ENCODE results near the gene ALX3. TPM values are rescaled to one million over a fixed set of nuclear protein-coding genes. Genes with fewer than 3 reads are reported as not detected.

Gene ALX3
- total RNA-seq, 1 donor from 2014 or later, result not detected

DNA sequence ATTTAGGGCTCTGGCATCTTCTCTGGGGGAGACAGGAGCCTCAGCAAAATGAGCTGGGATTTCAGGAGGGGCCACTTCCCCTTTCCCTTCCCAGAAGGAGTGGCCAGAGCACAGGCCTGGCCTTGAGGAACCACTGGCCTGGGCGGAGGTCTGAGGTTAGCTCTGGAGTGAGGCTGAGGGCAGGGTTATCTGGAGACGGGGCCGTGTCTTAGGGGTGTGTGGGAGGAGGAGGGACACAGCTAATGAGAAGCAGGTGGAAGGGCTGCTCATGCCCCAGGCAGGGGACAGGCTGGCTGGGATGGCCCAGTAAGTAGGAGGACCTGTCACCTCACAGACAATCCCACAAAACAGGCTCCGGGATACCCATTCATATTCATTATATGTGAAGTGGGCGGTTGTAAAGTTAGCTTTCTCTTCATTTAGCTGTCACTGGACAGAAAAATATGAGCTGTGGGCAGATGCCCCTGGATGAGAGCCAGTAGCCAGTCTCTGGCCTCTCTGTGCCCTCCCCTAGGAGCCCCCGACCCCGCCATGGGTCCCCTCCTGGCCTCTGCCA, 12.4 kb downstream of the ALX3 start:
- no peak overlapping the region for H3K27ac Mint-ChIP-seq
- no peaks in the 10 kb centered on the region for H3K9me3 Mint-ChIP-seq
- H3K27me3 Mint-ChIP-seq (ENCODE audit: insufficient read depth), result no peaks in the 10 kb centered on the region
- H3K4me1 Mint-ChIP-seq (ENCODE audit: low read depth), result peaks cover 6% of the 10 kb centered on the region
- no peak overlapping the region for H3K4me3 Mint-ChIP-seq
- no peak for DNase-seq (ENCODE audit: low spot score)
- intact Hi-C loops (cut with micrococcal nuclease), result no loop called here
- peaks cover 42% of the 10 kb centered on the region for H3K36me3 Mint-ChIP-seq (ENCODE audit: low read depth)

DNA sequence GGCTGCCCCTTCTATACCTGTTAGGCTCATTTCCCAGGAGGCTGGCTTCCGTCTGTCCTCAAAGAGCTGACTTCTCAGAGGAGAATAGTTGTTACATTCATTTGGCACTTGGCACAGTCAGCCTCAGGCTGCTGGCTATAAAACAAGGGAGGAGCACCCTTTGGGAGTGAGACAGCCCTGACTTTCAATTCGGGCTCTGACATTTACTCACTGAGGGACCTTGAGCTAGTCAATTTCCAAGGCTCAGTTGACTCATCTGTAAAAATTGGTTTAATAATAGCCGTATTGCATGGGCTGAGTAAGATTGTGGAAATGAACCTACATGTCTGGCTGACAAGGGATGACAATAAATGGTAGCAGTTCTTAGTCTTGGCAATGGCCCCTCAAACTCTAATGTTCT, 13.7 kb downstream of the ALX3 start:
- DNase-seq (ENCODE audit: low spot score), result no peak
- Mint-ChIP-seq H3K27me3 (ENCODE audit: insufficient read depth) (no peaks in the 10 kb centered on the region), H3K4me1 (ENCODE audit: low read depth) (peaks cover 6% of the 10 kb centered on the region), H3K36me3 (ENCODE audit: low read depth) (peaks cover 47% of the 10 kb centered on the region), H3K4me3 (no peak overlapping the region), H3K9me3 (no peaks in the 10 kb centered on the region), H3K27ac (no peak overlapping the region)
- intact Hi-C loops (cut with micrococcal nuclease), result no loop called here

DNA sequence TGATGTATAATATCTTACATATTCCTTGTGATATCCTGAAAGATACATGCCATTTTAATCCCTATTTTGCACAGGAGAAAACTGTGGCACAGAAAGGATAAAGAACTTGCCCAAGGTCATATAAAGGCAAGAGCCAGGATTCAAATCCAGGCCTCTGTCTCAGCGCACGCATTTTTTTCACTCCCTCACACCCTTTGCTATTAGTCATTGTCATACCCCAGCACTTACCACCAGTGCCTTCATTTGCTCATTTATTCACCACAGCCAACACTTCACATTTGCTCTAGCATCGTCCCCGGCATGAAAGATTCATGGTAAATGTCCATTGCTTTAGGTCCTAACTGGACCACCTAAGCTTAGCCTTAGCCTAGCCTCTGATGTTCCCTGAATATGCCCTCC, 14.2 kb downstream of the ALX3 start:
- Mint-ChIP-seq H3K9me3 (no peaks in the 10 kb centered on the region), H3K27me3 (ENCODE audit: insufficient read depth) (no peaks in the 10 kb centered on the region), H3K4me1 (ENCODE audit: low read depth) (peaks cover 6% of the 10 kb centered on the region), H3K36me3 (ENCODE audit: low read depth) (peaks cover 51% of the 10 kb centered on the region), H3K4me3 (no peak overlapping the region), H3K27ac (no peak overlapping the region)
- intact Hi-C loops (cut with micrococcal nuclease), result no loop called here
- no peak for DNase-seq (ENCODE audit: low spot score)

DNA sequence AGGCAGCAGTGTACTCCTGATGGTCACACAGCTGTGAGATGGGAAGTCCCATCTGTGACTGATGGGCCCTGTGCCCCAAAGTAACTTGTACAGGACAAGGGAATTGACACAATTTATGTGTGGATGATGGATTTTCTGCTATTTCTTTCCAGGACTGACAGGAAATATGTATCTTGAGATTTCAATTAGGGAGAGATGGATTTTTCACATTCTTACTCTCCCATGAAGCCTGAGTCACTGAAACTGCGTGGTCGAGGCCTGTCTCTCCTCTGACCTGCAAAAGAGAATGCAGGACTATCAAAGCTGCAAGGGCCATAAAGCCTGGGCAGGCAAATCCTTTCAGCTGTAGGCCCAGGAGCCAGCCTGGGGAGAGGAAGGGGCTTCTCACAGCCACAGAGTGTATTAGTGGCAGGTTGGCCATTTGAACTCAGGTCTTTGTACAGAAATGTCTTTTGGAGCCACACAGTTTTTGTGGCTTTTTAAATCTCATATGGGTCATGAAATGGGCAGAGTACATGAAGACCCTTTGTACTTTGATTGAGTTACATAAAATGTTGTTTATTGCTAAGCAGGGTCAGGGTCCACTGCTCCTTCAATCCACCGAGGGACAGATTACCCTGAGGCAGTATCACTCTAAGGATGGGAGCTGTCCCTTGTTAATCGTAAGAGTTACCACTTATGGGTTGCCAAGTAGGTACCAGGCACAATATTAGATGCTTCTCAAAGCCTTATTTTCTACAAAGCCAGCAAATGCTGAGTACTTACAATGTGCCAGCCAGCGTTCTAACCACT, 14.8 kb downstream of the ALX3 start:
- no peak for DNase-seq (ENCODE audit: low spot score)
- no peak overlapping the region for H3K4me3 Mint-ChIP-seq
- H3K27ac Mint-ChIP-seq, result no peak overlapping the region
- no peaks in the 10 kb centered on the region for H3K9me3 Mint-ChIP-seq
- peaks cover 50% of the 10 kb centered on the region for H3K36me3 Mint-ChIP-seq (ENCODE audit: low read depth)
- no peaks in the 10 kb centered on the region for H3K27me3 Mint-ChIP-seq (ENCODE audit: insufficient read depth)
- peaks cover 6% of the 10 kb centered on the region for H3K4me1 Mint-ChIP-seq (ENCODE audit: low read depth)
- intact Hi-C loops (cut with micrococcal nuclease), result no loop called here

DNA sequence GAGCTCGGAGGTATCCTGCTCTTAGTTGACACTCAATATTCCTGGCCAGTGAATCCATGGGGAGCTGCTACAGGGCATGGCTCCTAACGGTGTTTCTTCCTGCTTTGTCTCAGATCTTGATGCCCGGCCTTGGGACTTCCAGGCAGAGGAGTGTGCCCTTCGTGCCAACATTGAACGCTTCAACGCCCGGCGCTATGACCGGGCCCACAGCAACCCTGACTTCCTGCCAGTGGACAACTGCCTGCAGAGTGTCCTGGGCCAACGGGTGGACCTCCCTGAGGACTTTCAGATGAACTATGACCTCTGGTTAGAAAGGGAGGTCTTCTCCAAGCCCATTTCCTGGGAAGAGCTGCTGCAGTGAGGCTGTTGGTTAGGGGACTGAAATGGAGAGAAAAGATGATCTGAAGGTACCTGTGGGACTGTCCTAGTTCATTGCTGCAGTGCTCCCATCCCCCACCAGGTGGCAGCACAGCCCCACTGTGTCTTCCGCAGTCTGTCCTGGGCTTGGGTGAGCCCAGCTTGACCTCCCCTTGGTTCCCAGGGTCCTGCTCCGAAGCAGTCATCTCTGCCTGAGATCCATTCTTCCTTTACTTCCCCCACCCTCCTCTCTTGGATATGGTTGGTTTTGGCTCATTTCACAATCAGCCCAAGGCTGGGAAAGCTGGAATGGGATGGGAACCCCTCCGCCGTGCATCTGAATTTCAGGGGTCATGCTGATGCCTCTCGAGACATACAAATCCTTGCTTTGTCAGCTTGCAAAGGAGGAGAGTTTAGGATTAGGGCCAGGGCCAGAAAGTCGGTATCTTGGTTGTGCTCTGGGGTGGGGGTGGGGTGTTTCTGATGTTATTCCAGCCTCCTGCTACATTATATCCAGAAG, 16.7 kb downstream of the ALX3 start:
- H3K27ac Mint-ChIP-seq, result no peak overlapping the region
- H3K9me3 Mint-ChIP-seq, result no peaks in the 10 kb centered on the region
- H3K4me1 Mint-ChIP-seq (ENCODE audit: low read depth), result no peaks in the 10 kb centered on the region
- peak; percentile 46 for DNase-seq (ENCODE audit: low spot score)
- intact Hi-C loops (cut with micrococcal nuclease), result loop anchor here (1.0 to 2.0 kb wide), 2 partner anchors 53 to 63 kb away; no protein-coding TSS in a partner anchor
- peaks cover 49% of the 10 kb centered on the region for H3K36me3 Mint-ChIP-seq (ENCODE audit: low read depth)
- no peak overlapping the region for H3K4me3 Mint-ChIP-seq
- H3K27me3 Mint-ChIP-seq (ENCODE audit: insufficient read depth), result no peaks in the 10 kb centered on the region

DNA sequence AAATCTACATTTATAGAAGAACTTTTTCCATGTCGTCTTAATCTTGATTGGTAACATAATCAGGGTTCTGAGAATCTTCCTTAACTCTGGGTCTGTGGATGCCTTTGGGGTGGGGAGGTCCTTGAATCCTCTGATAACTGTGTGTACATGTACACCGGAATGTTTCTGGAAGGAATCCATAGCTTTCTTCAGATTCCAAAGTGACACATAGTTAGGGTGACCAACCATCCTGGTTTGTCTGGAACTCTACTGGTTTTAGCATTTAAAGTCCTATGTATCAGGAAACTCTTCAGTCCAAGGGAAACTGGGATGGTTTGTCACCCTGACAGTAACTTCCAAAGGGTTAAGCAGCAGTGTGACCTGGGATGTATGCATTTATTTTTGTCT, 19.2 kb downstream of the ALX3 start:
- Mint-ChIP-seq H3K9me3 (no peaks in the 10 kb centered on the region), H3K27ac (no peak overlapping the region), H3K4me1 (ENCODE audit: low read depth) (no peaks in the 10 kb centered on the region), H3K36me3 (ENCODE audit: low read depth) (peaks cover 55% of the 10 kb centered on the region), H3K27me3 (ENCODE audit: insufficient read depth) (no peaks in the 10 kb centered on the region), H3K4me3 (no peak overlapping the region)
- intact Hi-C loops (cut with micrococcal nuclease), result no loop called here
- no peak for DNase-seq (ENCODE audit: low spot score)

DNA sequence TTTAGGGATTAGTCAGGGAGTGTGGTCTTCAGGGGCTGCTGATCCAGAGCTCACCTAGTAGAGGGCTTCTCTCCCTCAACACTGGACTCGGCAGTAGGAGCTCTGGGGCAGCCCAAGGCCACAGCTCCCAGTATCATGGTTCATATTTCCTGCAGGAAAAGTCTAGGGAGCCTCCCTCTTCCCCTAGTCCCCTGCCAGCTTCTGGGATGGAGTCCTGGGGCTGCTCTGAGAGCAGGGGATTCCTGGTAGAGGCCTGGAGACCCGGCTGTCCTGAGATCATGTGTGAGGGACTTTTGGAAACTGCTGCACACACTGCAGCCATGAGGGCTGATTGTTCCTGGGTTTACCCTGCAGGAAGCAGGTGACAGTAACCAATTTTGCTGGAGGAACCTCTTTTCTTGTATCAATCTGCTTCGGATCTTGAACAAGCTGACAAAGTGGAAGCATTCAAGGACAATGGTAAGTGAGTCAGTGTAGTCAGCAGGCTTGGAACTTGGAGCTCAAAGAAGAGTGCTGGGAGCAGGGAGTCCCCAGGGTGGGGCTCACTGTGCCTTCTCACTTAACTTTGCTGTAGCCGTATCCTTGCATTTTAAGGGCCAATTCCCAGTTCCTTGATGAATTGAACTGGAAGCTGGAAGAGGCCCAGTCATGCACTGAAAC, 19.7 kb downstream of the ALX3 start:
- DNase-seq (ENCODE audit: low spot score), result no peak
- Mint-ChIP-seq H3K27me3 (ENCODE audit: insufficient read depth) (no peaks in the 10 kb centered on the region), H3K4me1 (ENCODE audit: low read depth) (no peaks in the 10 kb centered on the region), H3K9me3 (no peaks in the 10 kb centered on the region), H3K4me3 (no peak overlapping the region), H3K36me3 (ENCODE audit: low read depth) (peaks cover 58% of the 10 kb centered on the region), H3K27ac (no peak overlapping the region)
- intact Hi-C loops (cut with micrococcal nuclease), result no loop called here

DNA sequence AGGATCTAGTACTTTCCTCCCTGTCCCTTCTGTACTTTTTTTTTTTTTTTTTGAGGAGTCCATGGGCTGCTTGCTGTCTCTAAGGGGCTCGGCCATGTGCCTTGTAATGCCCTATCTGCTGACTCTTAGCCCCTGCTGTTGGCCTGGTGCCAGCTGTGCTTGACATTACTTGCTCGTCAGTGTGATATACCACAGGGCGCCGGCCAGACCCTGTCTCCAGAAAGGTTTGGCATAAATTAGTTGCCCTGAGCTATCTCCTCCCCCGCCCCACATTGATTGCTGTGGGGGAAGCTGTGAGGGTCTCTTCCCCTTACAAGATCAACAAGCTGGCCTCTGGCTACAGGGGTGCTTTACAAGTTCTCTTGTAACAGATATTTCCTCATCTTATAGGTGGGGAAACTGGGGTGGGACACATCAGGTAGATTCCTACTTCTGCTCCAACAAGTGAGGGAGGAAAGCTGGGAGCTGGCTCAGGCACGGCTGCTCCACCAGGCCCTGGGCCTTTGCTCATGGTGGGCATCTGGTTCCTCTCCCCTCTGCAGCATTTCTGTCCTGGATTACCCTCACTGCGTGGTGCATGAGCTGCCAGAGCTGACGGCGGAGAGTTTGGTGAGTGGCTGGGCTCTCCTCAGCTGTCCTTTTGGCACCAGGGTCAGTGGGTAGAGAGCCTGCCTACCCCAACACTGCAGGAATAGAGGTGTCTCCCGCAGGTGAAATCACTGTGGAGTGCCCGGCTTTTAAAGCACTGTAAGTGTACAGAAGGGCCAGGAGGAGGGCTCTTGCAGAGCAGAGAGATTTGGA, 20.5 kb downstream of the ALX3 start:
- H3K36me3 Mint-ChIP-seq (ENCODE audit: low read depth), result peaks cover 55% of the 10 kb centered on the region
- intact Hi-C loops (cut with micrococcal nuclease), result no loop called here

DNA sequence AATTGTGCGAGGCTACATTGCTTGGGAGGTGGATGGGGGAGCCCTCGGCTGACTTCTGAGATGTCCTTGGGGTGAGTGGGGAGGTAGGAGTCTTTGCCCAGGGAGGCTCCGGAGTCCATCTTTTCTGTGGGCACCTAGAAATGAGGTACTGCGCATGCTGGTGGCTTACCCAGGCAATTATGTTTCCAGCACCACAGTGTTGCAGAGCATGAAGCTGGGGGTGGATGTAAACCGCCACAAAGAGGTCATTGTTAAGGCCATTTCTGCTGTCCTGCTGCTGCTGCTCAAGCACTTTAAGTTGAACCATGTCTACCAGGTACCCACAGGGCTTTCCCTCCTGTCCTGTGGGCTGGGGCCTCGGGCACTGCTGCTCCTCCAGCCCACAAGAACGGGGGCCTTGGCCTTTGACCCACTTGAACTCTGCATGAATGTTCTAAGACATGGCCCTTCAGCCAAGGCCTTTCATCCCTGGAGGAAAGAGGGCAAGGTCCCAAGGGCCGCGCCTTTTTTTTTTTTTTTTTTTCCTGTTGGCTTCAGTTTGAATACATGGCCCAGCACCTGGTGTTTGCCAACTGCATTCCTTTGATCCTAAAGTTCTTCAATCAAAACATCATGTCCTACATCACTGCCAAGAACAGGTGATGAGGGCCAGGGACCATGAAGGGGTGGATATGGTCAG, 21.4 kb downstream of the ALX3 start:
- no peak overlapping the region for H3K27ac Mint-ChIP-seq
- no peaks in the 10 kb centered on the region for H3K9me3 Mint-ChIP-seq
- DNase-seq (ENCODE audit: low spot score), result no peak
- H3K36me3 Mint-ChIP-seq (ENCODE audit: low read depth), result peaks cover 53% of the 10 kb centered on the region
- no peaks in the 10 kb centered on the region for H3K4me1 Mint-ChIP-seq (ENCODE audit: low read depth)
- intact Hi-C loops (cut with micrococcal nuclease), result no loop called here
- H3K27me3 Mint-ChIP-seq (ENCODE audit: insufficient read depth), result no peaks in the 10 kb centered on the region
- H3K4me3 Mint-ChIP-seq, result no peak overlapping the region

More for the DNA sequence above, 20.5 kb downstream of the ALX3 start:
- Mint-ChIP-seq H3K4me3 (no peak overlapping the region), H3K27me3 (ENCODE audit: insufficient read depth) (no peaks in the 10 kb centered on the region), H3K27ac (no peak overlapping the region), H3K4me1 (ENCODE audit: low read depth) (no peaks in the 10 kb centered on the region), H3K9me3 (no peaks in the 10 kb centered on the region)
- no peak for DNase-seq (ENCODE audit: low spot score)

DNA sequence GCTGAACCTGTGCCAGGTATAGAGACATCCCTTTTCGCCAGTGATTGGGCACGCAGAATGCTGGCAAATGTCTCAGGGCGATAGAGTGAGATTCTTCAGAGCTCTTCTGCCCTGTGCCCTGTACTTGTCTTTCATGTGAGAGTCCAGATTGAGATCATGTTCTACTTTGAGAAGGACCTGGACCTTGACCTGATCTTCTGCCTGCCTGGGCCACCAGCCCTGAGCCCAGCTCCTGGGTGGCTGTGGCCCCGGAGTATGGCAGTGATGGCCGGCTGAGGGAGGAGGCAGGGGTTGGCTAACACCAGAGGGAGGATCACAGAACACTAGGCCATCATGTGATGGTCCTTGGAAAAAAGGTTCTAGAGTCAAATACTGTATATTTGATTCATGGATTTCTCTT, 22.2 kb downstream of the ALX3 start:
- intact Hi-C loops (cut with micrococcal nuclease), result no loop called here
- H3K4me1 Mint-ChIP-seq (ENCODE audit: low read depth), result no peaks in the 10 kb centered on the region
- peaks cover 49% of the 10 kb centered on the region for H3K36me3 Mint-ChIP-seq (ENCODE audit: low read depth)
- H3K27me3 Mint-ChIP-seq (ENCODE audit: insufficient read depth), result no peaks in the 10 kb centered on the region
- DNase-seq (ENCODE audit: low spot score), result no peak
- no peak overlapping the region for H3K27ac Mint-ChIP-seq
- H3K9me3 Mint-ChIP-seq, result no peaks in the 10 kb centered on the region
- H3K4me3 Mint-ChIP-seq, result no peak overlapping the region

DNA sequence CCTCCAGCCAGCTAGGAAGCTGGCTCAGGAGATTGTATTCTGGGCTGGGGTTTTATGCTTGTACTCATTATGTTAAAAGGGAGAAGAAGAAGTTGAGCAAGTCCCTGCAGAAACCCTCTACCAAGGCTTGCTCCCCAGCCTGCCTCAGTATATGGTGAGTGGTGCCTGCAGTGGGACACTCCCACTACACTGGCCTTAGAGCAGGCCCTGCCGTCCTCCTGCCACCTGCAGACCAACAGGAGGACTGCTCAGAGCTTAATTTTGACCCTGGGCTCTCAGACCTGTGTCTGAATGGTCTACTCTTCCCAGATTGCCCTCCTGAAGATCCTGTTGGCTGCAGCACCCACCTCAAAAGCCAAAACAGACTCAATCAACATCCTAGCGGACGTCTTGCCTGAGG, 23.0 kb downstream of the ALX3 start:
- intact Hi-C loops (cut with micrococcal nuclease), result no loop called here
- DNase-seq (ENCODE audit: low spot score), result no peak
- Mint-ChIP-seq H3K4me1 (ENCODE audit: low read depth) (no peaks in the 10 kb centered on the region), H3K27me3 (ENCODE audit: insufficient read depth) (no peaks in the 10 kb centered on the region), H3K4me3 (no peak overlapping the region), H3K9me3 (no peaks in the 10 kb centered on the region), H3K36me3 (ENCODE audit: low read depth) (peaks cover 47% of the 10 kb centered on the region), H3K27ac (no peak overlapping the region)

DNA sequence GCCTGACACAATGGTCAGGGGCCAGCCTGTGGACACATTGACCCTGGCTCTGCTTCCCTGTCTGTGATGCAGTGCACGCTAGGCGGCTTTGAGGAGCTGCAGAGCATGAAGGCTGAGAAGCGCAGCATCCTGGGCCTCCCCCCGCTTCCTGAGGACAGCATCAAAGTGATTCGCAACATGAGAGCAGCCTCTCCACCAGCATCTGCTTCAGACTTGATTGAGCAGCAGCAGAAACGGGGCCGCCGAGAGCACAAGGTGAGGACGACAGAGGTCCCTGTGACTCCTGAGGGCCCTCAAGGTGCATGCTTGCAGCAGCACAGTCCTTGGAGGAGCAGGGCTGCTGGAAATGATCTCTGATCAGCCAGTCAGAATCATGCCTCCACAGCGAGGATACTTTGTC, 27.5 kb downstream of the ALX3 start:
- no peak for DNase-seq (ENCODE audit: low spot score)
- H3K27me3 Mint-ChIP-seq (ENCODE audit: insufficient read depth), result no peaks in the 10 kb centered on the region
- no peak overlapping the region for H3K27ac Mint-ChIP-seq
- no peaks in the 10 kb centered on the region for H3K9me3 Mint-ChIP-seq
- H3K36me3 Mint-ChIP-seq (ENCODE audit: low read depth), result peaks cover 61% of the 10 kb centered on the region
- H3K4me3 Mint-ChIP-seq, result no peak overlapping the region
- peaks cover 10% of the 10 kb centered on the region for H3K4me1 Mint-ChIP-seq (ENCODE audit: low read depth)
- intact Hi-C loops (cut with micrococcal nuclease), result no loop called here
